Kidney (tissue), 14 donors: Measurements from ENCODE around the gene UMPS. TPM values are rescaled to one million over a fixed set of nuclear protein-coding genes. Genes with fewer than 3 reads are reported as not detected.

Source experiments
- DNase-seq, 5 donors: peaks; one replicate each; pipeline ENCODE4 v3.0.0-alpha.2; 2013 to 2020
- FAIRE-seq: peaks from 2 replicates; lab custom pipeline; 2012; peaks lifted over from hg19 to GRCh38; lab: Jason Lieb, UNC
- H3K27ac ChIP-seq, 2 donors: one replicate each; pipeline ENCODE4 v1.7.0; 2013; ENCODE audit warnings: low read depth in 2 of 2, low read length in 2 of 2, inconsistent platforms in 1 of 2
- H3K27me3 ChIP-seq: one replicate; pipeline ENCODE4 v1.7.1; 2013; ENCODE audit warnings: low read length, inconsistent platforms; ENCODE audit not compliant: control insufficient read depth, insufficient read depth
- H3K36me3 ChIP-seq, 3 donors: one replicate each; pipeline versions ENCODE4 v1.7.0 to v1.7.1; 2013; ENCODE audit warnings: low read length in 3 of 3, control low read depth in 1 of 3, inconsistent platforms in 1 of 3; ENCODE audit not compliant: insufficient read depth in 3 of 3, control insufficient read depth in 2 of 3
- H3K4me1 ChIP-seq, 3 donors: one replicate each; pipeline versions ENCODE4 v1.7.0 to v1.7.1; 2013; ENCODE audit warnings: low read length in 3 of 3, inconsistent platforms in 1 of 3, low read depth in 1 of 3; ENCODE audit not compliant: control insufficient read depth in 2 of 3, insufficient read depth in 2 of 3
- H3K4me3 ChIP-seq, 3 donors: one replicate each; pipeline versions ENCODE4 v1.7.0 to v1.8.1; 2013; ENCODE audit warnings: low read length in 3 of 3, control low read depth in 1 of 3, inconsistent platforms in 1 of 3
- H3K9ac ChIP-seq, 3 donors: one replicate each; pipeline versions ENCODE4 v1.7.0 to v1.7.1; 2013; ENCODE audit warnings: low read length in 3 of 3, control low read depth in 1 of 3, inconsistent platforms in 1 of 3
- H3K9me3 ChIP-seq, 3 donors: one replicate each; pipeline versions ENCODE4 v1.7.0 to v1.7.1; 2013; ENCODE audit warnings: low read length in 3 of 3, control low read depth in 1 of 3, inconsistent platforms in 1 of 3; ENCODE audit not compliant: control insufficient read depth in 2 of 3, insufficient read depth in 1 of 3
- intact Hi-C: fragments of 100-400 bp; cut with DNase I; formaldehyde crosslinking; loops from one replicate; pipeline ENCODE4 v1.11.1; 2022
- polyA plus RNA-seq: library from polyadenylated mRNA; stranded (reverse); fragments of 350-450 nt; fragmentation: Illumina TruSeq; extraction: RNeasy Lipid Tissue Mini Kit (QIAGEN cat#74804); gene quantifications from one replicate; pipeline ENCODE4 v1.2.3, GENCODE V29; 2014; ENCODE audit warnings: low read depth, low replicate concordance; ENCODE audit not compliant: insufficient read depth
- total RNA-seq: library from RNA; stranded (reverse); fragmentation: NEBNext Ultra II Directional; extraction: Animal tissue kit (Norgen Biotek cat#: 25700); gene quantifications from one replicate; pipeline ENCODE4 v1.2.1, GENCODE V29; 2021
- TF ChIP-seq, protein P1 (sequence below): IDR thresholded peaks from 3 replicates; pipeline ENCODE4 v1.5.1; 2012; ENCODE audit warnings: mild to moderate bottlenecking, moderate library complexity, borderline replicate concordance; ENCODE audit not compliant: insufficient read depth; ENCODE audit errors: extremely low read depth
- donor health status: control.
- donor health status: control.
- donor health status: control.
- donor health status: control.
- donor health status: control.
- donor health status: DM: yes; HTN: yes; CAD: no.
- donor health status: Normal renal cell carcinoma (clear cell type).

The UMPS gene
- total and polyA plus RNA-seq, 2 donors from 2014 or later = 24.7 to 25.7 TPM

GRCh38 chr3:124759666-124760401, 29.6 kb downstream of the UMPS start:
- H3K4me1 ChIP-seq = peaks cover 0 to 2% (median 0%) of the 10 kb centered on the region in 3 donors
- H3K27me3 ChIP-seq = no peaks in the 10 kb centered on the region
- DNase-seq = no peak
- H3K9ac ChIP-seq = no peak overlapping the region
- no peaks in the 10 kb centered on the region for H3K9me3 ChIP-seq
- no peak overlapping the region for H3K27ac ChIP-seq
- H3K4me3 ChIP-seq = no peak overlapping the region
- intact Hi-C loops = loop anchor here (5.0 kb wide), 1 partner anchor 142 kb away; no protein-coding TSS in a partner anchor
- FAIRE-seq = no peak
- TF ChIP-seq, protein P1, sequence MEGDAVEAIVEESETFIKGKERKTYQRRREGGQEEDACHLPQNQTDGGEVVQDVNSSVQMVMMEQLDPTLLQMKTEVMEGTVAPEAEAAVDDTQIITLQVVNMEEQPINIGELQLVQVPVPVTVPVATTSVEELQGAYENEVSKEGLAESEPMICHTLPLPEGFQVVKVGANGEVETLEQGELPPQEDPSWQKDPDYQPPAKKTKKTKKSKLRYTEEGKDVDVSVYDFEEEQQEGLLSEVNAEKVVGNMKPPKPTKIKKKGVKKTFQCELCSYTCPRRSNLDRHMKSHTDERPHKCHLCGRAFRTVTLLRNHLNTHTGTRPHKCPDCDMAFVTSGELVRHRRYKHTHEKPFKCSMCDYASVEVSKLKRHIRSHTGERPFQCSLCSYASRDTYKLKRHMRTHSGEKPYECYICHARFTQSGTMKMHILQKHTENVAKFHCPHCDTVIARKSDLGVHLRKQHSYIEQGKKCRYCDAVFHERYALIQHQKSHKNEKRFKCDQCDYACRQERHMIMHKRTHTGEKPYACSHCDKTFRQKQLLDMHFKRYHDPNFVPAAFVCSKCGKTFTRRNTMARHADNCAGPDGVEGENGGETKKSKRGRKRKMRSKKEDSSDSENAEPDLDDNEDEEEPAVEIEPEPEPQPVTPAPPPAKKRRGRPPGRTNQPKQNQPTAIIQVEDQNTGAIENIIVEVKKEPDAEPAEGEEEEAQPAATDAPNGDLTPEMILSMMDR = no peak
- H3K36me3 ChIP-seq = peaks cover 0 to 18% (median 10%) of the 10 kb centered on the region in 3 donors

- H3K27ac ChIP-seq = no peak overlapping the region
- H3K4me3 ChIP-seq = no peak overlapping the region
- H3K9me3 ChIP-seq = no peaks in the 10 kb centered on the region
- DNase-seq (peak in 1 of 5 donors; percentile 22), FAIRE-seq (no peak)
- H3K36me3 ChIP-seq = peaks cover 0 to 26% (median 14%) of the 10 kb centered on the region in 3 donors
- no peaks in the 10 kb centered on the region for H3K27me3 ChIP-seq
- no peak overlapping the region for H3K9ac ChIP-seq
- intact Hi-C loops = loop anchor here (5.0 kb wide), 1 partner anchor 142 kb away; no protein-coding TSS in a partner anchor
- TF ChIP-seq, protein P1 = no peak
- peaks cover 0 to 2% (median 0%) of the 10 kb centered on the region in 3 donors for H3K4me1 ChIP-seq
Observed at GRCh38 chr3:124760601-124761000, 30.3 kb downstream of the UMPS start.

- no peak overlapping the region for H3K27ac ChIP-seq
- FAIRE-seq (no peak), DNase-seq (peak; percentile 70 to 90 (median 84))
- H3K36me3 ChIP-seq = peaks cover 0 to 27% (median 18%) of the 10 kb centered on the region in 3 donors
- H3K4me1 ChIP-seq = peaks cover 0 to 2% (median 0%) of the 10 kb centered on the region in 3 donors
- intact Hi-C loops = loop anchor here (5.0 kb wide), 1 partner anchor 141 kb away; no protein-coding TSS in a partner anchor
- H3K4me3 ChIP-seq = peak overlapping the region in 2 of 3 donors; percentile 17 to 24
- TF ChIP-seq, protein P1 = peak; percentile 97
- no peaks in the 10 kb centered on the region for H3K27me3 ChIP-seq
- no peak overlapping the region for H3K9ac ChIP-seq
- no peaks in the 10 kb centered on the region for H3K9me3 ChIP-seq
Observed at GRCh38 chr3:124761250-124761796, 31.1 kb downstream of the UMPS start.
